Muscle layer of colon (tissue), 2 donors: ENCODE results near the gene HPGDS.

Experiments used
- H3K27ac ChIP-seq: one replicate; pipeline ENCODE4 v1.7.0; 2013; ENCODE audit warnings: low read depth, mild to moderate bottlenecking, low read length, moderate library complexity
- H3K27me3 ChIP-seq, 2 donors: one replicate each; pipeline ENCODE4 v1.7.0; 2013; ENCODE audit warnings: low read length in 2 of 2, mild to moderate bottlenecking in 2 of 2; ENCODE audit not compliant: insufficient read depth in 2 of 2, control insufficient read depth in 1 of 2
- H3K36me3 ChIP-seq: one replicate; pipeline ENCODE4 v1.7.0; 2013; ENCODE audit warnings: mild to moderate bottlenecking, low read length; ENCODE audit not compliant: insufficient read depth
- H3K4me1 ChIP-seq: one replicate; pipeline ENCODE4 v1.7.0; 2013; ENCODE audit warnings: mild to moderate bottlenecking, low read length; ENCODE audit not compliant: insufficient read depth
- H3K4me3 ChIP-seq, 2 donors: one replicate each; pipeline ENCODE4 v1.7.0; 2013; ENCODE audit warnings: low read length in 2 of 2, low read depth in 1 of 2, mild to moderate bottlenecking in 1 of 2, moderate library complexity in 1 of 2
- H3K9ac ChIP-seq: one replicate; pipeline ENCODE4 v1.7.0; 2013; ENCODE audit warnings: low read length
- H3K9me3 ChIP-seq: one replicate; pipeline ENCODE4 v1.7.0; 2013; ENCODE audit warnings: mild to moderate bottlenecking, low read length
- donor health status: abdominal sarcoma.
- donor health status: Adenocarcinoma of cecum.

The HPGDS gene

DNA sequence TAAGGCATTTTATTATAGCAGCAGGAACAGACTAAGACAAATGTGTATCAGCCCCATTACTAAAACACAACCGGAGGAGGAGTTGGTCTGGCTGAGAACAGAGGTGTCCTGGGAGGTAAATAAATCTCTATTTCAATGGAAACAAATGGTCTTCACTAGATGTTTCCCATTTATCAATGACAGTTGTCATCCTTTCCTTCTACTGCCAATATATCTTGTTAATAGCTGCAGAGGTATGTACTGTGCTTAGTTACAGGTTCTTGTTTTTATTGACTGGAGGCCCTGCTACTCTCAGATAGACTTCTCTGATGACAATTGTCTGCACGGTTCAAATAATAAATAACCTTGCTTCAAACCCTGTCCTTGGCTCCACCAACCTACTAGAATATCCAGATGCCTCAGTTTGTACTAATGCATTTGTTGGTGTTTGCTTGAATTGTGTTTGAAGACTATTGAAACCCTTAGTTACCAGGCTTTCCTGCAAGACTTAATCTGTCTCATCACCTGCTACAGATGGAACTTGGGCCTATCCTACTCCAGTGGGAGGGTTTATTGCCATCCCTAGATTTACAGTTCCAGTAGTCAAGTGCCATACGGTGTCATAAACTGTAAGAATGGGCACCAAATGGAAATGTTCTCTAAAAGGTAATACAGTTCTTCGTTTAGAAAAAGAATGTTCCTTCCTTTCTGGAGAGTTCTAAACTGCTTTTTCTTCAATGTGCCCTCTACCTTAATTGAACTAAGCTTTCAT is 29.8 kb upstream of the HPGDS start:
- Histone ChIP-seq H3K36me3 (no peaks in the 10 kb centered on the region), H3K9ac (no peak overlapping the region), H3K4me3 (no peak overlapping the region), H3K4me1 (no peaks in the 10 kb centered on the region), H3K27ac (no peak overlapping the region), H3K9me3 (no peaks in the 10 kb centered on the region), H3K27me3 (no peaks in the 10 kb centered on the region)

GRCh38 chr4:94371290-94371689 is 28.7 kb upstream of the HPGDS start:
- Histone ChIP-seq H3K9me3 (no peaks in the 10 kb centered on the region), H3K4me1 (no peaks in the 10 kb centered on the region), H3K9ac (no peak overlapping the region), H3K27ac (no peak overlapping the region), H3K36me3 (no peaks in the 10 kb centered on the region), H3K27me3 (no peaks in the 10 kb centered on the region), H3K4me3 (no peak overlapping the region)

DNA sequence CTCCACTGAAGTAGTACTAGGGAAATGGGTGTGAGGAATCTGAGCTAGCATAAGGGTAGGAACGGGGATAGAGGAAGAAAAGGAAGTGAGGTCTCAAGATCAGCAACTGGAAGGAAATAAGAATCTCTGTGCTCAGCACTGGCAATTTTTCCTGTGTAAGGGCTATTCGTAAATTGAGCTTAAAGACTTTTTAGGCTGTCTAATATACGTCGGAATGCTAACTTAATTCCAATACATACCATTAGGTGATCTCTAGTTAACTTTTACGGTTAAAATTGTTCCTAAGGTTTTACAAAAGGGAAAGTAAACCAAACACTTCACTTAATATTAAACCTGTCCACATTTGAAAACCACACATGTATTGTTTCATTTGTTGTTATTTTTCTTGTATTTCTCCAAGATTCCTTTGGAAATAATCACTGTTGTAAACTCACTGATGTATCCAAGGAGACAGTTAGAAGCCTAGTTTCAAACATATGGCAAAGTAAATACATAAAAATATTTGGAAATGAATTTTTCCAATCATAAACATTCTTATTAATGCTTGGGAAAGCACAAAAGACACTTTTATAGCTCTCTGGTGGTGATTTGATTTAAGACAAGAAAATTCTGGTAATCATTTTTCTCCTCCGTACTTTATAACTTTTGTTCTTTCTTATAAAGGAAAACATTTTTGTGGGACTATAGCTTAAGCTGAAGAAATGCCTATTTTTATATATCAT is 28.1 kb upstream of the HPGDS start:
- Histone ChIP-seq H3K27ac (no peak overlapping the region), H3K27me3 (no peaks in the 10 kb centered on the region), H3K4me1 (no peaks in the 10 kb centered on the region), H3K9ac (no peak overlapping the region), H3K4me3 (no peak overlapping the region), H3K9me3 (no peaks in the 10 kb centered on the region), H3K36me3 (no peaks in the 10 kb centered on the region)

GRCh38 chr4:94369046-94369445 is 26.4 kb upstream of the HPGDS start:
- no peaks in the 10 kb centered on the region for H3K9me3 ChIP-seq
- no peak overlapping the region for H3K4me3 ChIP-seq
- no peak overlapping the region for H3K9ac ChIP-seq
- H3K4me1 ChIP-seq, result no peaks in the 10 kb centered on the region
- H3K27ac ChIP-seq, result no peak overlapping the region
- no peaks in the 10 kb centered on the region for H3K36me3 ChIP-seq
- H3K27me3 ChIP-seq, result no peaks in the 10 kb centered on the region

DNA sequence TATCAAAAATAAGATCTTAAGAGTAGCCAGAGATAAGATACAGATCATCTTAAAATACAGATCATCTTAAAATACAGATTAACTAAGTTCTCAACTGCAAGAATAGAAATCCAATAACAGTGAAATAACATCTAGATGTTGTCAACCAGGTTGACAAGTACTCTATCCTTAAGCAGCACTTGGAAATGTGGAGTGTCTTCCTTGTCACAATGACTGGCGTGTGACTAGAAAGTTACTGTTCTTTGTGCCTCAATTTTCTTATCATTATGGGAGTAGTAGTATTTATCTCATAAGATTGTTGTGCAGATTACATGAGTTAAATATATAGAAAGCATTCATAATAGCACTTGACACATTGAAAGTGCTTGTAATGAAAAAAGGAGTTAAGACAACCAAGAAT is 25.8 kb upstream of the HPGDS start:
- Histone ChIP-seq H3K4me1 (no peaks in the 10 kb centered on the region), H3K27me3 (no peaks in the 10 kb centered on the region), H3K9me3 (no peaks in the 10 kb centered on the region), H3K36me3 (no peaks in the 10 kb centered on the region), H3K27ac (no peak overlapping the region), H3K4me3 (no peak overlapping the region), H3K9ac (no peak overlapping the region)

DNA sequence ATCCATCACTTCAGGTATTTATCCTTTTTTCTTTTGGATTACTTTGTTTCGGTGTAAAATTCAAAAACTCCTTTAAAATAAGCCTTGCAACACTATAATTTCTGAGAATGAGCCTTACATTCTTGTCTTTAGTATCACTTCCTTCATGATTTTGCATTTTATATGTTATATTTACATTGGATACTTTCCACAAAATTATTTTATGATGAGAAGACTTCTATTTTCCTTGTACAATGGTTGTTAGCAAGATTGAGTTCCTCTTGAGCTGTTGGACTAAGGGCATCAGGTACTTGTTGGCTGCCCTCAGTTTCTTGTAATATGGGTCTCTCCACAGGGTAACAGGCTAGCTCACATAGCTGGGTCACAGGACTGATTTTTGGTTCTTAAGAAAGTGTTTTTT is 22.7 kb upstream of the HPGDS start:
- Histone ChIP-seq H3K9ac (no peak overlapping the region), H3K27ac (no peak overlapping the region), H3K36me3 (no peaks in the 10 kb centered on the region), H3K27me3 (no peaks in the 10 kb centered on the region), H3K4me1 (no peaks in the 10 kb centered on the region), H3K9me3 (no peaks in the 10 kb centered on the region), H3K4me3 (no peak overlapping the region)

DNA sequence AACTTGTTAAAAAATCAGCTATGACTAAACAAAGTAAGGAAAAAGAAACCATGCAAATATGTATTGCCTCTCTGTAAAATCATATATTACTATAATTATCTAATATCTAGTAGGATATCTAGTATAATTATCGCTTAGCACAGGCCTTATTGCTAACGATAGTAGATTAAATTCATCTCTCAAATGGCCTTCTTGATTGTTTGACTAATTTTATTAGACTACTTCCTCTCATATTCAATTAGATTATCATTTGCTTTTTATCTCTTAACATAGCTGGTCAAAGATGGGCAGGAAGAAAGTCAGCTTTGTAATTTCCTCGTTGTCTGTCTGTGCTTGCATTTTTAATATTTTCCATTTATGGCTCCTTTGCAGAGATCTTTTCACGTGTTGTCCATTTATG is 21.9 kb upstream of the HPGDS start:
- Histone ChIP-seq H3K27me3 (no peaks in the 10 kb centered on the region), H3K36me3 (no peaks in the 10 kb centered on the region)

GRCh38 chr4:94363136-94363655 is 20.6 kb upstream of the HPGDS start:
- no peaks in the 10 kb centered on the region for H3K36me3 ChIP-seq
- no peaks in the 10 kb centered on the region for H3K27me3 ChIP-seq
- H3K9ac ChIP-seq, result no peak overlapping the region
- no peak overlapping the region for H3K27ac ChIP-seq
- H3K4me1 ChIP-seq, result no peaks in the 10 kb centered on the region
- no peaks in the 10 kb centered on the region for H3K9me3 ChIP-seq
- no peak overlapping the region for H3K4me3 ChIP-seq

More for the DNA sequence above, 21.9 kb upstream of the HPGDS start:
- H3K27ac ChIP-seq, result no peak overlapping the region
- H3K4me1 ChIP-seq, result no peaks in the 10 kb centered on the region
- no peak overlapping the region for H3K9ac ChIP-seq
- no peak overlapping the region for H3K4me3 ChIP-seq
- H3K9me3 ChIP-seq, result no peaks in the 10 kb centered on the region

DNA sequence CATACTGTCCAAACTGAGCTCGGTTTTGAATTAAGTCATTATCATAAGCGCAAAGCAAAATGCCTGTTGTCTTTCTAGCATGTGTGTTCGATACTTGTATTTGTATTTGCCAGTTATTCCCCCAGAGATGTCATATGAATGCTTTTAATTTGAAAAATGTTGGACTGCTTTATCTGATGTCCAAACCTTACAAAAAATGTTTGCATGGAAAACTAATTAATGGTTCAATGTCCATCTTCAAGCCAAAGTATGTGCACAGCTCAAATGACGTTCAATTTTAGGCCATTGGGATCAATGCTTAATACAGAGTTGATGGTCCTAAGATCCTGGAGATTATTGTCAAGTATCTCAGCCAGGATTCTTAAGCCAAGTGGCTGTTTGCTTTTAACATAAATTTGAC is 17.2 kb upstream of the HPGDS start:
- no peaks in the 10 kb centered on the region for H3K36me3 ChIP-seq
- no peak overlapping the region for H3K27ac ChIP-seq
- H3K9me3 ChIP-seq, result no peaks in the 10 kb centered on the region
- H3K9ac ChIP-seq, result no peak overlapping the region
- H3K4me3 ChIP-seq, result no peak overlapping the region
- no peaks in the 10 kb centered on the region for H3K27me3 ChIP-seq
- no peaks in the 10 kb centered on the region for H3K4me1 ChIP-seq

GRCh38 chr4:94359221-94359620 is 16.6 kb upstream of the HPGDS start:
- no peak overlapping the region for H3K4me3 ChIP-seq
- H3K27me3 ChIP-seq, result no peaks in the 10 kb centered on the region
- no peaks in the 10 kb centered on the region for H3K4me1 ChIP-seq
- H3K9ac ChIP-seq, result no peak overlapping the region
- no peaks in the 10 kb centered on the region for H3K9me3 ChIP-seq
- no peak overlapping the region for H3K27ac ChIP-seq
- no peaks in the 10 kb centered on the region for H3K36me3 ChIP-seq

DNA sequence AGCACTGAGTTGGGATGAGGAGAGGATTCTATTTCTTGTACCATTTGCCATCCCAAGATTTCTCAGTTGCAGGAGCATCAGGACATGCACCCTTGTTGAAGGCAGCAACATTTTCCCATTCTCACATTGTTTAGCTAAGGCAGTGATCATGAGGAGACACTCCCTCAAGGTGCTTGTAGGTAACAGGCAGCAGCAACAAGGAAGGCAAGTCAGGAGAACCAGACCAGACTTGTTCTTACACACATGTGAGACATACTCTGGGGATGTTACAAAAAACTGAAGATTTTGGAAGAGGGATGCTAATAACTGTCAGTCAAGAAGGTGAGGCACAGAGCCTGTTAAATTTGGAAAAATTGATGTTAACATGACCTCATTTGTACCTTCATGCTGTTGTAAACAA is 15.5 kb upstream of the HPGDS start:
- Histone ChIP-seq H3K27me3 (no peaks in the 10 kb centered on the region), H3K9ac (no peak overlapping the region), H3K4me3 (no peak overlapping the region), H3K27ac (no peak overlapping the region), H3K4me1 (no peaks in the 10 kb centered on the region), H3K9me3 (no peaks in the 10 kb centered on the region), H3K36me3 (no peaks in the 10 kb centered on the region)

- H3K9ac ChIP-seq, result no peak overlapping the region
- H3K4me1 ChIP-seq, result no peaks in the 10 kb centered on the region
- H3K36me3 ChIP-seq, result no peaks in the 10 kb centered on the region
- no peaks in the 10 kb centered on the region for H3K9me3 ChIP-seq
- H3K4me3 ChIP-seq, result no peak overlapping the region
- H3K27ac ChIP-seq, result no peak overlapping the region
- no peaks in the 10 kb centered on the region for H3K27me3 ChIP-seq
Observed at GRCh38 chr4:94357624-94358023, 15.0 kb upstream of the HPGDS start.
